Measurements from ENCODE around the gene GXYLT2.
A peak's percentile ranks its signal among the peaks of the same experiment; 100 is the strongest.
"Not testable (repeated sequence)": the region's sequence is repeated elsewhere in the genome, so short reads cannot be mapped to it uniquely, and the experiment has no call there.

Gene GXYLT2

GRCh38 chr3:72894976-72895552 is 7.2 kb downstream of the GXYLT2 start:
- no peak for DNase-seq

DNA sequence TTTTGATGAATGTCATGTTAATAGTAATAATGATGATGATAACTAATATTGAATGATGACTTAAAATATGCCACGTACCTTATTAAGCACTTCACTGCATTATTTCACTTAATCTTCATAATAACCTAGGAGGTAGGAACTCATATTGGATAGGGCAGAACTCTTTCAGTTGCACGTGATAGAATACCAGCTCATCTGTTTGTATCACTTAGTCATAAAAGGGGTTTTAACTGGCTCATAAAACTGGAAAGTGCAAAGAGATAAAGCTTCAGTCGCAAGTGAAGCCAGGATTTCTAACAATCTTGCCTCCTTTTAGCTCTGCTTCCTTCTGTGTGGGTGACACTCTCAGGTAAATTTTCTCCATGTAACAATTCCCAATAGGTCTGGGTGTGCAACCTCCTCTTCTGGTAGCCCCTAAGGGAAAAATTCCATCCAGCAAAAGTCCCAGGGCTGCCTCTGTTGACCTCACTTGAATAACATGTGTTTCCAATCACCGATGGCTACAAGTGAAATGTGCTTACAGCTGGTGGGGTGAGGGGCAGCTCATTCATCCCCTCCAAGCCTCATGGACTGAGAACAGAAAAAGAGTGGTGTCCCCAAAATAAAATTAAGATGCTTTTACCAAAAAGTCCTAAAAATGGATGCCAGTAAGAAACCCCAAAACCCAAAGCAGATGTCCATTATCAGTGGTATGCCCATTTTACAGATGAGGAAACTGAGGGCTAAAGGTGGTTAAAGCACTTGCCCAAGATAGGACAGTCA is 9.3 kb downstream of the GXYLT2 start:
- no peak for DNase-seq

DNA sequence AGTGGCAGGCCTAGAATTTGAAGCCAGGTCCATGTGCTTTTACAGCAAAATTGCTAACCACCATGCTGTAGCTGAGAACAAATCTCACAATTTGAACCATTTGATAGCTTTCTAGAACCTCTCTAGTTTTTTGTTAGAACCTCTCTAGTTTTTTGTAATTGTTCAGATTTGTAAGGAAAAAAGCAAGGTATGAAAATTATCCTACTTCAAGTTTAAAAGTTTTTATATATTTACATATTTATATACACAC is 9.8 kb downstream of the GXYLT2 start:
- DNase-seq = no peak

- DNase-seq = no peak
These were observed 11.5 kb downstream of the GXYLT2 start for GRCh38 chr3:72899349-72899765.

DNA sequence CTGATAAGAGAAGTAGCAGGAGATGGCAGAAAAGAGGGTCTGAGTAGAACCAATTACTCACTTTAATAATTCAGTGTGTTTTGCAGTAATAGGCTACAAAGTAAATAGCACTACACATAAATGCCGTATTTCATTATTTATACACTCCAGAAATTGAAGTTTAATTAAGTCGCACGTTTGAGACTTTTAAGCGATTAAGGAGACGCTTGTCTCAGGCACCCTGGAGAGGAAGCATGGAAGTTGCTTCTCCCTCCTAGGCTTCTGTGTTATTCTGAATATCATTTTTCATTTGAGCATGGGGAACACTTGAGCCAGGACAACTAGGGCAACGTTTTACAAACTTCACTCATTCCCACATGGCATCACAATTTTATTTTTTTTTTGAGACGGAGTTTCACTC is 12.2 kb downstream of the GXYLT2 start:
- no peak for DNase-seq

DNA sequence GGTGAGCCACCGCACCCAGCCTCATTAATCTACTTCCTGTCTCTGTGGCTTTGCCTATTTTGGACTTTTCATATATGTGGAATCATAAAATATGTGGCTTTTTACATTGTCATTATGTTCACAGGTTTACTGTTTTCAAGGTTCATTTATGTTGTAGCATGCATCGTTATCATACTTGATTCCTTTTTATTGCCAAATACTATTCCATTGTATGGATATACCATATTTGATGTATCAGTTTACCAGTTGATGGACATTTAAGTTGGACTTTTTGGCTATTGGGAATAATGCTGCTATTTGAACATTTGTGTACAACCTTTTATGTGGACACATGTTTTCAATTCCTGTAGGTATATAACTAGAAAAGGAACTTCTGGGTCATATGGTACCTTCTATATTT is 14.0 kb downstream of the GXYLT2 start:
- DNase-seq = no peak

GRCh38 chr3:72903004-72903403 is 15.2 kb downstream of the GXYLT2 start:
- no peak for DNase-seq

DNA sequence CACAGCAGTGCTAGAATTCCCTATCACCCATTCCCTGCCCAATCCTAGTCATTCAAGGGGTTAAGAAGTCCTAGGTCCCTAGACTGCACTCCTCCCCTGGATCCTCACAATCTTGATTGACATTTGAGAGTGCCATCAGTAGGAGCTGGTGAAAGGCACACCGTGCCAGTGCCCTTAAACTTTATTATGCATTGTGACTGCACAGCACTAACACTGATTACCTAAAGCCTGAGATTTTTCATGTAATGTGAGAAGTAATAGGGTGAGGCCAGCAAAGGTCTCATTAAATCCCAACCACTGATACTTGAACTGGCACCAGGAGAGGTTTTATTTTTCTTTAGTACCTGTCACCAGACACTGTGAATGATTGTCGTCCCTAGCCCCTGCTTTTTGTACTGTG is 16.3 kb downstream of the GXYLT2 start:
- DNase-seq = no peak

DNA sequence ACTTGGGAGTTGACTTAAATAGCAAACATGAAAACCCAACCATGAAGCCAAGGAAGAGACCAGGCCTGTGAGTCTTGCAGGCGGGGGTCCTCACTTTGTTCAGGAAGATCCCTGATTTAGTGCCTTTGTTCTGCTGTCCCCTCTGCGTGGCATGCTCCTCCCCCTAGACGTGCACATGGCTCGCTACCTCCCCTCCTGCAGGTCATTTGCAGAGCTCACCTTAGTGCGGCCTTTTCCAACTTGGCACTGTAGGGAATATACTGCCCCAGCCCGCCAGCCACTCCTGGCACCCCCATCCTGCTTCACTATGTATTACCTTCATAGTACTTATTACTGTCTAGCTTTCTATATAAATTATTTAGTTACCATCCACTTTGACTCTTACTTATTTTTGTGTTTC is 18.3 kb downstream of the GXYLT2 start:
- no peak for DNase-seq

DNA sequence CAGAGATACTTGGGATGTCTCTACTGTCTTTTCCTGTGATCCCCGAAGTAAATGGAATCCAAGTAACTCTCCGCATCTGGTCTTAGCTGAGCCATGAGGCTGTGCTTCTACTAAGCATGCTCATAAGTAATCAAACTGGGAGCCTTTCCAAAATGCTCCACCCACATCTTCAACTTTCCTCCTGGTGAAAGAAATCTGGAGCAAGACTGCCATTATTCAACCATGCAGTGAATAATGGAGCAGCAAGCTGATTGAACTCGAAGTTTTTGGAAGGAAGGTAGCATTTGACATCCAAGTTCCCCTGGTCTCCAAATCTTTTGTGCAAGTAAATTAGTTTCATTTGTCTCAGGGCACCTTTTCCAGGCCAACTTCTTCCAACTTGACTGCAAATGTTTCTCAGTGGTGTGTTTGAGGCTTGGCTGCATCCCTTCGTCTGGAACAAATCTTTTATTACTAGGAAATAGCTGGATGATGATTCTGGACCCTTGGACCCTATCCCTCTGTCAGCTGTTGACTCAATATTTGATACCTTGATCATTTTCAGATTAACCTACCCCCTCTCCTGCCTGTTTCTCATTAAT is 19.4 kb downstream of the GXYLT2 start:
- no peak for DNase-seq

DNA sequence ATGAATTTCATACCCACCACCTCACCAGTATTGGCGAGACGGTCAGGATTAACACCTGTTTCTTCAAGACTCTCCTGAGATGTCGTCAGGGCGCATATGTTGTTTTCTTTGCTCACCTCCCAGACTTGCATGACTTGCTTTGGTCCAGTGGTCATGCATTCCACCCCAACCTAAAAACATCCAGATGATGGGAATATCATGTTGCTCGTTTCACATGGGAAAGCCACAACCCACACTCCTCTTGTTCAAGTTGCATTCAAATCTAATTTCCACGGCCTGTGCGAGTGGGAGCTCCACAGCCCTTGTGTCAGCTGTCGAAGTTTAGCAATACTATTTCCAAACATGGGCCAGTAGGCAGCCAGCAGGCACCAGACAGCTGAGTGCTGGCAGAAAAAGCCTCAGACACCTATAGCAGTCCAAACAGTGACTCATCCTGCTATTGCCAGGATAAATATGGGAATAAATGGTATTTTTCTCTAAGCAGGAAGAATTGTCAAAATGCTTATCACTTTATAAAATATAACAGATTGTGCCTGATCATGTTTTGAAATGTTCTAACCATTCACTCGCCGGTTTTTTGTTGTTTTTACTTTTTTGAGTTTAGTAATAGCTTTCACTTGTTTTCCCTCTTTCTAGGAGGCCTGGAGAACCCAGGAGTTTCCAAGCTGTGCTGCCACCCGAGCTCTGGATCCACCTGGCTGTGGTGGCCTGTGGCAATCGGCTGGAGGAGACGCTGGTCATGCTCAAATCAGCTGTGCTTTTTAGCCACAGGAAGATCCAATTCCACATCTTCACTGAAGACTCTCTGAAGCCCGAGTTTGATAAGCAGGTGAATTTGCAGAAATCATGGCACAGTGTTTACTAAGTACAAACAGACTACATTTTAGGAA is 20.1 kb downstream of the GXYLT2 start:
- DNase-seq = no peak

- DNase-seq = no peak
These were observed 21.7 kb downstream of the GXYLT2 start for GRCh38 chr3:72909591-72909990.

DNA sequence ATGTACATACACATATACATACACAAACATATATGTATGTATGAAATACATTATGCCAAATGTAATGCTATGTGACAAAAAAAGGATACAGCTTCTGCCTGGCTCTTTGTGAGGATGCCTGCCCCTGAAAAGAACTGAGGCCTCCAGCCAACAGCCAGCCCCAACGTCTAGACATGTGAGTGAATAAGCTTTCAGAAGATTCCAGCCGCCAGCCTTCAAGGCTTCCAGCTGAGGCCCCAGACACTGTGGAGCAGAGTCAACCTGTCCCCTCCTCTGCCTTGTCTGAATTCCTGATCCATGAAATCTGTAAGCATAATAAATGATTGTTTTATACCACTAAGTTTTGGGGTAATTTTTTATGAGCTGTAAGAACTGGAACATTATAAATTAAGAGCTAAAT is 24.7 kb downstream of the GXYLT2 start:
- DNase-seq = no peak

GRCh38 chr3:72914383-72914782 is 26.5 kb downstream of the GXYLT2 start:
- DNase-seq = no peak

GRCh38 chr3:72916250-72916649 is 28.4 kb downstream of the GXYLT2 start:
- no peak for DNase-seq

DNA sequence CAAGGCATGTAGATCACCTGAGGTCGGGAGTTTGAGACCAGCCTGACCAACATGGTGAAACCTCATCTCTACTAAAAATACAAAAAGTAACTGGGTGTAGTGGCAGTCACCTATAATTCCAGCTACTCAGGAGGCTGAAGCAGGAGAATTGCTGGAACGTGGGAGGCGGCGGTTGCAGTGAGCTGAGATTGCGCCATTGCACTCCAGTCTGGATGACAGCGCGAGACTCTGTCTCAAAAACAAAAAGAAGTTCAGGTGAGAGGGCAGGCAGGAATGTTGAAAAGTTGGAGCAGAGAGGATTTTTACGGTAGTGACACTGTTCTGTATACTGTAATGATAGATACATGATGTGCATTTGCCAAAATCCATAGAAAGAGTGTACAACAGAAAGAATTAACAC is 31.7 kb downstream of the GXYLT2 start:
- no peak for DNase-seq

DNA sequence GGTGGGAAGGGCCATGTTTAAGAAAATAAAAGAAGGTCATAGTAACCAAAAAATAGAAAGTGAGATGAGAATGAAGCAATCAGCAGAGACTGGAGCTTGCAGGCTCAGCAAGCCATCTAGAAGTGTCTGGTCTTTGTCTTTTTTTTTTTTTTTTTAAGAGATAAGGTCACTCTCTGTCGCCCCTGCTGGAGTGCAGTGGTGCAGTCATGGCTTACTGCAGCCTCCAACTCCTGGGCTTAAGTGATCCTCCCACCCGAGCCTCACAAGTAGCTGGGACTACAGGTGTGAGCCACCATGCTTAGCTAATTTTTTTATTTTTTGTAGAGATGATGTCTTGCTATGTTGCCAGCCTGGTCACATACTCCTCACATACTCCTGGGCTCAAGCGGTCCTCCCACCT is 36.2 kb downstream of the GXYLT2 start:
- peak; percentile 23 for DNase-seq

- DNase-seq = not testable (repeated sequence)
These were observed 41.2 kb downstream of the GXYLT2 start for GRCh38 chr3:72928781-72929735.

GRCh38 chr3:72930754-72931153 is 42.9 kb downstream of the GXYLT2 start:
- DNase-seq = no peak

GRCh38 chr3:72932416-72932815 is 44.6 kb downstream of the GXYLT2 start:
- DNase-seq = no peak

DNA sequence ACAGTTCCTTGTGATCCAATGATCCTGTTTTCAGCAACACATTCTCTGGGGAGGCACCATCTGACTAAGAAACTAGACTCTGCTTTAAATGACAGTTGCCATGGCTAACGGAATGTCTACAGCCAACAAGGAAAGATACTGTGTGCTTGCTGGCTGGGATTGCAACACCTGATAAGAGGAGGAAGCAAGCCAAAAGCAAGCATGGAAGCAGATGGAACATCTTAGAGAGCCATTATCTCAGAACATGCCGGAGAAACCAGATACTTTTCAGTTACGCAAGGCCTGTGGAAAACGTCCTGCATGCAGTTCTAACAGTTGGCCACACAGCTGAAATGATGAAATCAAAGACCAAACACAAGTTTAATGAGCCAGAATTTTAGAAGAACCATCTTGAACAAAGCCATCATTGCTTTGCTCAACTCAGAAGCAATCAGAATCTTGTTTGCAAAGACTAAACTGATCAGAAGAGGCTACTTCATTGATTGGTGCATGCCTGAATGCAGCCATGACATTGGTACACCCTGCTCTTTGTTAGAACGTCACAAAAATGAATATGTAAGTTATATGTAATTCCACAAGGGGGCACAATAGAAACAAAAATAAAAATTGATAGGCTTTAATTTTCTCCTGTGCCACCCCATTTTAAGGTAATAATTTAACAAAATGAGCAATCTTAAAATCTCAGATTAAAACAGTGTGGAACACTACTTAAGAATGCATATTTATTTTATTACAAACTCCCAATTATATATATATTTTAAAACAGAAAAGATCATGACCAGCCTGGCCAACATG is 50.8 kb downstream of the GXYLT2 start:
- DNase-seq = peak; percentile 24

DNA sequence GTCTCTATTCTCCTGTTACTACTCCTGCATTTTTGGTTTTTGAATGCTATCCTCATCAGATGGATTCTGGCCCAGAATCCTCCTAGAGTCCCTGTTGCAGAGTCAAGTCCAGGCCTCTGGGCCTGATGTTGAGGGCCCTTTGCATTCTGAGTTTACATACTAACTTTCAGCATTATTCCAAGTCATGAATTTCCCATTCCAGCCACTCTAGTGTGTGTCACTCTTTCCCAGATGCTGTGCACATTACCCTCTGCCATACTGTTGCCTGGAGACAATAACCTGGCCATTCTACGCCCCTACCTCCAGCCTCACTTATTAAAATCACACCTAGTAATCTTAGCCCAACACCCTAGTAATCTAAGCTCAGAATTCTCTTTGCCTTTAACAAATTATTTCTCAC is 53.4 kb downstream of the GXYLT2 start:
- no peak for DNase-seq
